ENCODE measurements around the gene P2RY14. TPM values are rescaled to one million over a fixed set of nuclear protein-coding genes. Genes with fewer than 3 reads are reported as not detected.

The P2RY14 gene
- polyA plus RNA-seq, 1 experiment, result not detected

GRCh38 chr3:151268267-151269235, 9.8 kb downstream of the P2RY14 start:
- no peak for TF ChIP-seq CTCF (IDR thresholded peaks at IDR 0.05; ENCODE audit: low read depth, low read length)
- Histone ChIP-seq H3K9me3 (ENCODE audit: control insufficient read depth, insufficient read depth, low read length) (no peaks in the 10 kb centered on the region), H3K27me3 (ENCODE audit: control insufficient read depth, insufficient read depth, low read length) (no peaks in the 10 kb centered on the region), H3K4me3 (ENCODE audit: low read depth, low read length) (no peak overlapping the region), H3K27ac (ENCODE audit: low read depth, low read length) (no peak overlapping the region)
- POLR2A ChIA-PET, result interaction anchor here (1.2 kb wide), 1 partner anchor 9 kb away, joined by 4 read pairs; no protein-coding TSS in a partner anchor
- no peak for DNase-seq (ENCODE audit: low read depth, low spot score)
- CTCF ChIA-PET, result interaction anchor here (1.2 to 2.7 kb wide), 5 partner anchors 11 to 122 kb away, joined by 3 to 14 read pairs (median 13); no protein-coding TSS in a partner anchor

GRCh38 chr3:151267066-151267465, 11.3 kb downstream of the P2RY14 start:
- Histone ChIP-seq H3K27ac (ENCODE audit: low read depth, low read length) (no peak overlapping the region), H3K27me3 (ENCODE audit: control insufficient read depth, insufficient read depth, low read length) (no peaks in the 10 kb centered on the region), H3K4me3 (ENCODE audit: low read depth, low read length) (no peak overlapping the region), H3K9me3 (ENCODE audit: control insufficient read depth, insufficient read depth, low read length) (no peaks in the 10 kb centered on the region)
- no peak for DNase-seq (ENCODE audit: low read depth, low spot score)
- TF ChIP-seq CTCF (IDR thresholded peaks at IDR 0.05; ENCODE audit: low read depth, low read length), result no peak
- ChIA-PET POLR2A (no interaction called here), CTCF (interaction anchor here (0.8 to 2.7 kb wide), 5 partner anchors 10 to 121 kb away, joined by 3 to 14 read pairs (median 13); no protein-coding TSS in a partner anchor)

GRCh38 chr3:151265866-151266265, 12.5 kb downstream of the P2RY14 start:
- CTCF ChIA-PET, result interaction anchor here (4.4 kb wide), 1 partner anchor 38 kb away, joined by 20 read pairs; no protein-coding TSS in a partner anchor
- TF ChIP-seq CTCF (IDR thresholded peaks at IDR 0.05; ENCODE audit: low read depth, low read length), result no peak
- Histone ChIP-seq H3K9me3 (ENCODE audit: control insufficient read depth, insufficient read depth, low read length) (no peaks in the 10 kb centered on the region), H3K27me3 (ENCODE audit: control insufficient read depth, insufficient read depth, low read length) (no peaks in the 10 kb centered on the region), H3K27ac (ENCODE audit: low read depth, low read length) (no peak overlapping the region), H3K4me3 (ENCODE audit: low read depth, low read length) (no peak overlapping the region)
- no peak for DNase-seq (ENCODE audit: low read depth, low spot score)
- POLR2A ChIA-PET, result no interaction called here

GRCh38 chr3:151265166-151265565, 13.2 kb downstream of the P2RY14 start:
- H3K9me3 ChIP-seq (ENCODE audit: control insufficient read depth, insufficient read depth, low read length), result no peaks in the 10 kb centered on the region
- ChIA-PET POLR2A (no interaction called here), CTCF (interaction anchor here (4.4 kb wide), 1 partner anchor 37 kb away, joined by 20 read pairs; no protein-coding TSS in a partner anchor)
- no peak overlapping the region for H3K27ac ChIP-seq (ENCODE audit: low read depth, low read length)
- no peak for DNase-seq (ENCODE audit: low read depth, low spot score)
- H3K4me3 ChIP-seq (ENCODE audit: low read depth, low read length), result no peak overlapping the region
- TF ChIP-seq CTCF (IDR thresholded peaks at IDR 0.05; ENCODE audit: low read depth, low read length), result no peak
- H3K27me3 ChIP-seq (ENCODE audit: control insufficient read depth, insufficient read depth, low read length), result no peaks in the 10 kb centered on the region

- Histone ChIP-seq H3K4me3 (ENCODE audit: low read depth, low read length) (no peak overlapping the region), H3K27ac (ENCODE audit: low read depth, low read length) (no peak overlapping the region), H3K9me3 (ENCODE audit: control insufficient read depth, insufficient read depth, low read length) (no peaks in the 10 kb centered on the region), H3K27me3 (ENCODE audit: control insufficient read depth, insufficient read depth, low read length) (no peaks in the 10 kb centered on the region)
- CTCF ChIA-PET, result interaction anchor here (4.4 kb wide), 1 partner anchor 37 kb away, joined by 20 read pairs; no protein-coding TSS in a partner anchor
- TF ChIP-seq CTCF (IDR thresholded peaks at IDR 0.05; ENCODE audit: low read depth, low read length), result no peak
- POLR2A ChIA-PET, result no interaction called here
- no peak for DNase-seq (ENCODE audit: low read depth, low spot score)
These were observed 13.7 kb downstream of the P2RY14 start for GRCh38 chr3:151264605-151265004.

Measured in AG04450 (cell line).